Urinary bladder (tissue), 4 donors: Measurements from ENCODE around the gene ROBO2. TPM values are rescaled to one million over a fixed set of nuclear protein-coding genes. Genes with fewer than 3 reads are reported as not detected.
A peak's percentile ranks its signal among the peaks of the same experiment; 100 is the strongest.

ENCODE experiments used
- DNase-seq: peaks from one replicate; pipeline ENCODE4 v3.0.0-alpha.2; 2015; ENCODE audit errors: extremely low spot score
- H3K27ac ChIP-seq: one replicate; pipeline ENCODE4 v1.5.1; 2013; ENCODE audit warnings: low read depth, mild to moderate bottlenecking, moderate library complexity
- H3K36me3 ChIP-seq: one replicate; pipeline ENCODE4 v1.6.1; 2013; ENCODE audit warnings: mild to moderate bottlenecking, moderate library complexity; ENCODE audit not compliant: insufficient read depth
- H3K4me1 ChIP-seq: one replicate; pipeline ENCODE4 v1.6.1; 2013; ENCODE audit warnings: mild to moderate bottlenecking, moderate library complexity; ENCODE audit not compliant: insufficient read depth
- H3K4me3 ChIP-seq: one replicate; pipeline ENCODE4 v1.5.1; 2013; ENCODE audit warnings: low read depth, low read length
- WGBS: extraction: QIAGEN DNeasy Blood & Tissue Kit; methylation state at CpG from one replicate; pipeline ENCODE4 v1.1.7; 2013; 5-methylcytosine and 5-hydroxymethylcytosine counted together
- polyA plus RNA-seq: library from polyadenylated mRNA; stranded (reverse); fragments of 200-250 nt; gene quantifications from one replicate; pipeline ENCODE4 v1.2.3, GENCODE V29; 2013
- total RNA-seq: library from RNA; depleted of rRNA; stranded (reverse); fragments of >200 nt; gene quantifications from one replicate; pipeline ENCODE4 v1.2.3, GENCODE V29; 2014
- donor health status: healthy with polysubstance abuse.
- donor health status: healthy.

Gene ROBO2
- total and polyA plus RNA-seq, 2 donors: 1.4 to 38.1 TPM

DNA sequence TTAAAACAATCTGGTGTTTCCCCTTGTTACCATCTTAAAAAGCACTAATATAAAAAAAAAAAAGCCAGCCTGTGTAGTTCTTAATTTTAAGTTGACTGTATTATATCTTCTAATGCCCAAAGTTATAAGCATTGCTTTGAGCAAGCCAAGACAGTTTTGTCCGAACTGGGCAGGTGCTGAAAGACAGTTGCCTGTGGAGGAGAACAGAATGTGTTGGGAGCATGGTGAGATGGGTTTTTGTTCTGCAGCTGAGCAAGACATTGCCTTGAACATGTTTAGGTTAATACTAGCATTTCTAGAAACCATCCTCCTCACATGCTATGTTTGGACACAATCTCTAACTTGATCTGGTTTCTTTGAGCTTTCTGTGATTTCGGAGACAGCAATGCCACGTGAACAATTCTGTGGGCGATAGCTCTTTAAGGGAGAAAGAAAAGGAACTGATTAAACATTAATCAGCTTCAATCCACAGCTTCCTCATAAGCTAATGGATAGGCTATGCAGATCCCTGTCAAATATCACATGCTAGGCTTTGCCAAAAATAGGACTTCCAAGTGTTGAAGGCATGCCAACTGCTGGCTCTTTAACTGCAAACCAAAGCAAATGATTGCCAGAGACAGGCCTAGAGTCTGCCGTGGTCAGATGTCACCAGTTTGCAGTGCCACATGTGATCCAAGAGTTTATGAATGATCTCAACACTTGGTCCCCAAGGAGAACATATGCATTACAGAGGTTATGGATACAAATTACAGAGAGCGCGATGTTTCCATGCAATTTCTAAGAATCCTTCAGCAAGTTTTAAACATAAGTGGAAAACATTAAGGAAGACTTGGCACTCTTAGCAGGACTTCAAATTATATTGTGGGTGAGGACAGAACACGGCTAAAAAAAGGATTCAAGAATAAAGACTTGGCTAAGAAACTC, 428.1 kb downstream of the ROBO2 start:
- H3K4me1 ChIP-seq: no peaks in the 10 kb centered on the region
- H3K36me3 ChIP-seq: no peaks in the 10 kb centered on the region
- DNase-seq: peak; percentile 58
- no peak overlapping the region for H3K27ac ChIP-seq
- H3K4me3 ChIP-seq: no peak overlapping the region
- WGBS: 28% methylated on average over 8 of the region's 8 CpGs

DNA sequence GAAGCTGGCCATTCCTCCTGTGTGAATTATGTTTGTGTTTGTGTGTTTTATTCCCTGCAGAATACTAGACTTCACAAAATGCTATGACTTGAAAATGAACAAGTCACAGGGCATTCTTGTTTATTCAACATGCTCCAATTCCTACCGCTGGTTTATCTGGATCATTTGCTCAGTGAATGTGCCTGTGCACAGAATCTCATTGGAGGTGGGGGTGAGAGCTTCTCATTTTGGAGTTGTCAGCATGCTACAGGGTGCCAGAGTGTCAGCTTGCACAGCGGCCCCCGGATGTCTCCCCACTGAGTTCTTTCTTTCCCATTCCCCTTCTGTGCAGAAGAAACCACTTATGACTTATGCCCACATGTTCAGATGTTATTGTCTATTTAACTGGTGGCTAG, 428.7 kb downstream of the ROBO2 start:
- Histone ChIP-seq H3K27ac (no peak overlapping the region), H3K4me3 (no peak overlapping the region), H3K4me1 (no peaks in the 10 kb centered on the region), H3K36me3 (no peaks in the 10 kb centered on the region)
- no peak for DNase-seq
- WGBS: 27% methylated on average over 3 of the region's 3 CpGs

DNA sequence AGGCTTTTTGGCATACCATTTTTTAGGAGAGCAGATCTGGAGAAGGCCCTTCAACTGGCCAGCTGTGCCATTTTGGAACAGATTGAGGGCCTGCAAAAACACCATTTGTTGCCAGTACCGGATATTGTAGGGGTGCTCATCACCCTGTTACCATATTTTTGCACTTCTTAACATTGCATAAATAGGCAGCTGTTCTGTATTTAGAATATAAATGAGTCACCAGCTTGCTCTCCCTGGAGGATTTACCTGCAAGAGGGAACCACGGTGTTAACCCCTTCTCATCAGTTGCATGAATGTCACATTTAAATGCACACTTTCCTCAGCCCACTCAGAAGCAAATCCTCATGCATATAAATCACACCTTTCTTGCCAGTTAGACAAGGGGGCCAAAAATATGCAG, 435.6 kb downstream of the ROBO2 start:
- Histone ChIP-seq H3K4me3 (no peak overlapping the region), H3K27ac (no peak overlapping the region), H3K36me3 (no peaks in the 10 kb centered on the region), H3K4me1 (no peaks in the 10 kb centered on the region)
- DNase-seq: no peak
- WGBS: 47% methylated on average over 2 of the region's 2 CpGs

DNA sequence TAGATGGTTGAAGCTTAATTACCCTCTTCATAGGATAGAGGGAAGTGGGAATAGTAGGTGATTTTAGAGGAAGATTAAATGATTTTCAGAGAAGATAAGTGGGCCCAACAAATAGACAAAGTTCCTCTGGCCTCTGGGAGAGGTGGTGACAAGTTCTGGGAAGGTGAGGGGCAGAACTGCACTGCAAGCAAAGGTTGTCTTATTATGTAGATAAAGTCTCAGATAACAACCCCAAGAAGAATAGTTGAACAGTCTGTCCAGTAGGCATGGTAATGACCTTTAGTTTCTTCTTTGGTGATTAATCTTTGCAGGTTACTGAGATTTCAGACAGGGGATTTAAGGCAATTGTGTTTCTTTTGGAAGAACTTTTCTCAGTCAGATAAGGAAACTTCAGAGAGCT, 439.1 kb downstream of the ROBO2 start:
- no peaks in the 10 kb centered on the region for H3K36me3 ChIP-seq
- no peak overlapping the region for H3K4me3 ChIP-seq
- no peak for DNase-seq
- no peak overlapping the region for H3K27ac ChIP-seq
- H3K4me1 ChIP-seq: no peaks in the 10 kb centered on the region

DNA sequence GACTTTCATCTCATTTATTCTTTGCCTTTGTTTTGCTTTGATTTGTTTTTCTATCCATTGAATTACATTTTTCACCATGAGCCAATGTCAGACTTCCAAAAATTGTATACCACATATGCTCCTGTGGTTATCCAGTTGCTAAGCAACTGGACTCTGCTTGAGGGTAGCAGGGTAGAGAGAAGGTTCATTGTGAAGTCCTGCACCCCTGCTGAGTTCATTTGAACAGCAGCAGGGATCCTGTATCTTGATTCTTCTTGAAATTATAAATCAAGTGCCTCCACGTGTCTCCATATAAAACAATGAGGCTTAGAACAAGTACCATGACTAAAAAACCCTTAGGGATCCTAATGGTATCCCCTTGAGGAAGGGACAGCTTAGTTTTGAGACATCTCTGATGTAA, 449.3 kb downstream of the ROBO2 start:
- WGBS: 69% methylated on average over 1 of the region's 1 CpG
- Histone ChIP-seq H3K4me1 (no peaks in the 10 kb centered on the region), H3K36me3 (no peaks in the 10 kb centered on the region), H3K4me3 (no peak overlapping the region), H3K27ac (no peak overlapping the region)
- no peak for DNase-seq

DNA sequence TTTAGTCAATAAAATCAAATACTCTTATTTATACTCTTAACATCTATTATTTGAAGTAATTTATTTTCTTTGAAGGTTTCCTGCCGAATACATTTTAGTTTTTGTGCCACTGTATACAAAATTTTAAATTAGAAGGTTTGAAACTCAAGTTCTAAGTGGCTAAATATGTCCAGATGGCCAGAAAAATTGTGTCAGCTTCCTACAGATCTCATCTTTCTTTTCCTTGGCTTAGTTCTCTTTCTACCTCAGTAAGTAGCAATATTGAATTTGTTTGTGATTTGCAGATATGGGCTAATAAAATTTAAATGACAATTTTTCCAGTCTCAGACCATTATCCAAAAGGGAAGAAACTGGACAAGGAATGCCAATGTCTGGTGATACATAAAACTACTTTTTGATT, 452.1 kb downstream of the ROBO2 start:
- Histone ChIP-seq H3K4me3 (no peak overlapping the region), H3K36me3 (no peaks in the 10 kb centered on the region), H3K27ac (no peak overlapping the region), H3K4me1 (no peaks in the 10 kb centered on the region)
- DNase-seq: no peak
- WGBS: 80% methylated on average over 1 of the region's 1 CpG

DNA sequence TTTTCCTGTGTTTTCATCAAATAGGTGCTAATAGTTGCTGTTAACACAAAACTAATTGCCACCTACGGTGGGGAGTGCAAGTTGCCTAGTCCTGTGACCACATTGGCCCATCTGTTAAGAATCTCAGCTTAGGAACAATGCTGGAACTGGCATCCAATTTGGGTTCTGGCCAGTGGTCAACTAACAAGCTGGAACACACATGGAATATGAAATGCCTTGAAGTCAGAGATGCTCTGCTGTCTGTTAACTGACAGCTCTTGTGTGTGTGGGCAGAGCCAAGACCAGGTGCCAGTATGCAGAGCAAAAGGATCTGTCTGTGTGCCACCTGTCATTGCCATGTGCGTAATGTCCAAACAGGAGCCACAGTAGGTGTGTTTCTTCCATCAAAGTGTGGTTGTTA, 460.8 kb downstream of the ROBO2 start:
- WGBS: 65% methylated on average over 2 of the region's 2 CpGs
- no peaks in the 10 kb centered on the region for H3K36me3 ChIP-seq
- H3K27ac ChIP-seq: no peak overlapping the region
- H3K4me1 ChIP-seq: no peaks in the 10 kb centered on the region
- no peak overlapping the region for H3K4me3 ChIP-seq
- no peak for DNase-seq

DNA sequence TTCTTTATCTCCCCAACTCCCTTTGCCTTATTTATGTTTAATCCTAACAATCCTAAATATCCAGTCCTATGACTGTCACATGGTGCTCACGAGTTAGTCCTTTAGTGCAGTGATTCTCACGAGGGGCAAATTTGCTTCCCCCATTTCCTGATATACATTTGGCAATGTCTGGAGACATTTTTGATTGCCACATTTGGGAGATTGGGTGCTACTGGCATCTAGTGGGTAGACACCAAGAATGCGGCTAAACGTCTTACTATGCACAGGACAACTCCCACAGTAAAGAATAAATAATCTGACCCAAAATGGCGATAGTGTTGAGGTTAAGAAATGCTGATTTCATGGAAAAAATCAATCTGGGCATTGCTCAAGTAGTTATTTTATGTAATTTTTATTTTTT, 466.5 kb downstream of the ROBO2 start:
- 88% methylated on average over 5 of the region's 5 CpGs for WGBS
- Histone ChIP-seq H3K27ac (no peak overlapping the region), H3K36me3 (no peaks in the 10 kb centered on the region), H3K4me3 (no peak overlapping the region), H3K4me1 (no peaks in the 10 kb centered on the region)
- DNase-seq: no peak

DNA sequence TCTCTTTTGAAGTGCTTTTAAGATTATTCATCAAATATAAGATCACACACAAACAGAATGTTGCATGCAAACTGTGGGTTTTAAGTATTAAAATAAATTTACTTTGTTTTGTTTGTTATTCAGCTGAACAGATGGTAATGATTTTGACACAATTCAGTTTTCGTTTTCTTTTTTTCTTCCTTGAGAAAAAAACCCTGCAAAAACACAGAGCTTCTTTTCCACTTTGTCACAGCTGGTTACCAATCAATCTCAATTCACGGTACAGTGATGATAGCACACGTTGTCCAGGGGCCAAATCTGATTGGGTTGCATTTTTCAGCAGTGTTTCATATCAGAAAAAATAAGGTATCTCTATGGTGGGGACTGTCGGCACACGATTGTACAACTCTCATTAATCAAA, 473.6 kb downstream of the ROBO2 start:
- 43% methylated on average over 5 of the region's 5 CpGs for WGBS

DNA sequence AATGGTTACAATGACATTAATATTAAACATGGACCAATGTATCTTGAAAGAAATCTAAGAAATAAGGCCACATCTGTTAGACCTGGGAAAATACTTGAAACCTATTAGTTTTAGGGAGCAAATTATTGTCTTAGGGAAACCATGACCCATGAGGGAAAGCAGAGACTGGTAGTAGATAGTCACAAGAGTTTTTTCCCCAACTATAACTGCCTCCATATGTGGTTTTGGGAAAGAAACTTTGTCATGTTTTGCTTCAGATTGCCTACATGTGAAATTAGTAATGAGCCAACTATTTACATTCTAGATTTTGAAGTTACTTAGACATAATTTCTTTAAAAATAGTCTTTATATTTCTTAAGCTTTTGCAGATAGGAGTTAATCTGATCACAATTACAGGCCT, 474.9 kb downstream of the ROBO2 start:
- Histone ChIP-seq H3K4me3 (no peak overlapping the region), H3K27ac (no peak overlapping the region), H3K4me1 (no peaks in the 10 kb centered on the region), H3K36me3 (no peaks in the 10 kb centered on the region)
- DNase-seq: no peak

More for the DNA sequence above, 473.6 kb downstream of the ROBO2 start:
- Histone ChIP-seq H3K36me3 (no peaks in the 10 kb centered on the region), H3K4me1 (no peaks in the 10 kb centered on the region), H3K4me3 (no peak overlapping the region), H3K27ac (no peak overlapping the region)
- DNase-seq: no peak

DNA sequence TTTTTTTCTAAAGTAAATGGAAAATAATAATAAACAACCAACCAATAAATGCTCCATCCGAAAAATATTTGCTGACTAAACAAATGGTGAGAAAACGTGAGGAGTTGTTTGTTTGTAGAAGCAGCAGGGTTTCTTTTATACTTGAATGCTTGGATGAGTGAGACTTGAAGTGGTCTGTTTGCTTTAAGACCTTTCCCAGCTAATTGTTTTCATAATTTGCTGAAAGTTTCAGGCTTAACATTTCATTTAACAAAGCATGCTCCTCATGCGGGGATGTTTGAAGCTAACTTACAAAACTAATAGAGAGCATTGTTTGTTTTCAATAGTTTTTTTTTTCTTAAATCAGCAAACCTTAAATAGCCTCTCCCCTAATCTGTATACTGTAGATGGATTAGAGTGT, 484.6 kb downstream of the ROBO2 start:
- Histone ChIP-seq H3K4me1 (no peaks in the 10 kb centered on the region), H3K4me3 (no peak overlapping the region), H3K27ac (no peak overlapping the region), H3K36me3 (no peaks in the 10 kb centered on the region)
- 41% methylated on average over 3 of the region's 3 CpGs for WGBS
- no peak for DNase-seq

DNA sequence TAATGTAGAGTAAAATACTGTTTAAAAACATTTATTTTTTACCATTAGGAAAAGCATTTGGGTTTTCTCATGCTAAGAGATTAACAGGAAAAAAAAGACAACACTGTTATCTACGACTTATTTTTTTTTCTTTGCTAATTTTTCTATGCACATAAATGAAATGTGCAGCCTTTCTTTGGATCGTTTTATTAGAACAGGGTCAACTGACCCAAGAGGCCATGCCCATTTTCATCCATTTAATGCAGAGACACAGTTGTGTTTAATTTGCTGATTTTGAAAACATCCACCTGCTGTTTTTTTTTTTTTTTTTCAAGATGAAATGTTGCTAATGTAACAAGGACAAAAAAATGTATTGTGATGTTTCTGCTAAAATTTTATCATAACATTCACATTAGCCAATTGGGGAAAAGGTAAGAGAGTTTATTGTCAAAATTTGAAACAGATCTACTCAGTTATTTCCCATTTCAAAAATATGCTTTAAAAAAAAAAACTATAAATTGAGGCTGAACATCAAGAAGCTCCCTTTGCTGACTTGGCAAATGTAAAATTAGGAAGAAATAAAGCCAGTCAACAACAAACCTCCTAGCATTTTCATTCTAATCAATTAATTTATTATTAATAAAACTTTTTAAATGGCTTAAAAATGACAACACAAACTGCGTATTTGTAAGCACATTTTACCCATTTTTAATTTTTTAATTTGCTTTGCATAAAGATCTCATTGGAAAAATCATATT, 485.2 kb downstream of the ROBO2 start:
- WGBS: 58% methylated on average over 3 of the region's 3 CpGs
- peak; percentile 25 for DNase-seq
- Histone ChIP-seq H3K4me1 (no peaks in the 10 kb centered on the region), H3K27ac (no peak overlapping the region), H3K36me3 (no peaks in the 10 kb centered on the region), H3K4me3 (no peak overlapping the region)

DNA sequence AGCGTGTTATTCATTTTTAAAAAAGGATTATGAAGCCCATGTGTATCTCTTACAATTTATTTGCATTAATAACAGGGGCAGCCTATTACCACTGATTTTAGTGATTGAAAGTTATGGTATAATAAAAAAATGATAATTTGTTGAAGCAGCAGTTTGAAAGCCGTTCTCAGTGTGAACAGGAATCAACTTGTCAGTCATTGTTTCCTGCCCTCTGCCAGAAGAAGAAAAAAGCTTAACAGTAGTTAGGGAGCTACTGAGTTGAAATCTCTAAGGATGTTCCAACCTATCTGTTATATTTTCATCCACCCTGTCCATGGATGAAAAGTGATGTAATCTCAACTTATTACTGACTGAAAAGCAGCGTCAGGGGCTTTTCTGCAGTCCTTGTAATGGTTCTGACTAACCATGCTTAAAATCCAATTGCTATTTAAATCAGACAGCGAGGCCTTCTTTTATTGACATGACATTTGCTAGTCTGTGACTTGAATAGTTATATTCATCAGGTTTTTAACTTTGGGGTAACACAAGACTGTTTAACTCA, 486.7 kb downstream of the ROBO2 start:
- no peak for DNase-seq
- H3K4me1 ChIP-seq: no peaks in the 10 kb centered on the region
- H3K36me3 ChIP-seq: no peaks in the 10 kb centered on the region
- H3K27ac ChIP-seq: no peak overlapping the region
- no peak overlapping the region for H3K4me3 ChIP-seq
- 61% methylated on average over 4 of the region's 4 CpGs for WGBS

DNA sequence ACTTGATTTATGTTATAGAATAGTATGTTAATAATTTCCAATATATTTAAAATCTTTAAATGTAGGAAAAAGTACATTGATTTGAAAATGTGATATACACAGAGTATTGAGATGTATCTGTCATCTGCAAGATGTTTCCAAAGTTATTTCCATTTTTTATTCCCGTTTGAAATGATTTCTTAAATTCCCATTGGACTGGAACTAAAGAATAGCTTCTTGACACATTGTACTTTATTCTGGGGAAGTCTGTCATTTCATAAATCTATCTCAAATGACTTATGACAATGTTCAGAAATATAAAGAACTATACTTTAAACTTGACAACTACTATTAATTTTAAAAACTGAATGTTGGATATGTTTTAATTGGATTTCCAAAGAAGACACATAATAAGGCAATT, 489.6 kb downstream of the ROBO2 start:
- DNase-seq: no peak
- Histone ChIP-seq H3K4me1 (no peaks in the 10 kb centered on the region), H3K36me3 (no peaks in the 10 kb centered on the region), H3K4me3 (no peak overlapping the region), H3K27ac (no peak overlapping the region)
- WGBS: 85% methylated on average over 1 of the region's 1 CpG
